GM23248 (cell line): Measurements from ENCODE around the gene TPST1. TPM values are rescaled to one million over a fixed set of nuclear protein-coding genes. Genes with fewer than 3 reads are reported as not detected.

ENCODE experiments used
- DNase-seq: peaks from one replicate; pipeline ENCODE4 v3.0.0-alpha.2; 2015
- H2AFZ ChIP-seq: fragments of 200-600 bp; sonication (generic); 2 replicates; pipeline ENCODE4 v1.6.1; 2016; ENCODE audit warnings: antibody characterized with exemption
- H3F3A ChIP-seq: fragments of 200-600 bp; sonication (generic); 2 replicates; pipeline ENCODE4 v1.6.1; 2016; ENCODE audit warnings: mild to moderate bottlenecking, antibody characterized with exemption, mixed run types; ENCODE audit not compliant: insufficient read depth
- H3K27ac ChIP-seq: fragments of 200-600 bp; sonication (generic); 2 replicates; pipeline ENCODE4 v1.5.1; 2016; ENCODE audit warnings: mild to moderate bottlenecking
- H3K27me3 ChIP-seq: fragments of 200-600 bp; sonication (generic); replicated peaks from 2 replicates; pipeline ENCODE4 v1.6.1; 2016; ENCODE audit warnings: mild to moderate bottlenecking; ENCODE audit not compliant: insufficient read depth
- H3K36me3 ChIP-seq: fragments of 200-600 bp; sonication (generic); 2 replicates; pipeline ENCODE4 v1.6.1; 2016; ENCODE audit warnings: low read depth, mild to moderate bottlenecking
- H3K4me1 ChIP-seq: fragments of 200-600 bp; sonication (generic); 2 replicates; pipeline ENCODE4 v1.6.1; 2016; ENCODE audit warnings: mild to moderate bottlenecking; ENCODE audit not compliant: insufficient read depth
- H3K4me2 ChIP-seq: fragments of 200-600 bp; sonication (generic); one replicate; pipeline ENCODE4 v1.6.1; 2016; ENCODE audit warnings: mild to moderate bottlenecking; ENCODE audit not compliant: unreplicated experiment
- H3K4me3 ChIP-seq: fragments of 200-600 bp; sonication (generic); 2 replicates; pipeline ENCODE4 v1.5.1; 2016; ENCODE audit warnings: mild to moderate bottlenecking
- H3K79me2 ChIP-seq: fragments of 200-600 bp; sonication (generic); 2 replicates; pipeline ENCODE4 v1.6.1; 2016; ENCODE audit warnings: mild to moderate bottlenecking; ENCODE audit not compliant: insufficient read depth
- H3K9ac ChIP-seq: fragments of 200-600 bp; sonication (generic); 2 replicates; pipeline ENCODE4 v1.6.1; 2016; ENCODE audit warnings: mild to moderate bottlenecking
- H3K9me2 ChIP-seq: fragments of 200-600 bp; sonication (generic); 2 replicates; pipeline ENCODE4 v1.6.1; 2016; ENCODE audit warnings: mixed run types, mild to moderate bottlenecking, moderate library complexity; ENCODE audit not compliant: insufficient read depth
- H3K9me3 ChIP-seq: fragments of 200-600 bp; sonication (generic); one replicate; pipeline ENCODE4 v1.6.1; 2017; ENCODE audit warnings: low read depth
- H4K20me1 ChIP-seq: fragments of 200-600 bp; sonication (generic); 2 replicates; pipeline ENCODE4 v1.6.0; 2016; ENCODE audit not compliant: insufficient read depth
- EZH2 ChIP-seq: fragments of 200-600 bp; sonication (generic); IDR thresholded peaks from 2 replicates; pipeline ENCODE4 v1.6.1; 2018; ENCODE audit warnings: antibody characterized with exemption, mild to moderate bottlenecking; ENCODE audit not compliant: insufficient read depth, poor library complexity, severe bottlenecking
- EZH2phosphoT487 ChIP-seq: fragments of 200-600 bp; sonication (generic); IDR thresholded peaks from 2 replicates; pipeline ENCODE4 v1.6.1; 2018; ENCODE audit warnings: antibody characterized with exemption, moderate library complexity, mild to moderate bottlenecking, low read depth; ENCODE audit not compliant: insufficient read depth
- WGBS, 2 experiments: methylation state at CpG; one replicate each; pipeline ENCODE4 v1.1.6; 2015 to 2017; ENCODE audit warnings: low lambda C conversion rate in 2 of 2, low coverage in 1 of 2; ENCODE audit errors: missing lambda C conversion rate in 2 of 2; 5-methylcytosine and 5-hydroxymethylcytosine counted together
- in situ Hi-C: fragments of 300-500 bp; cut with MboI; formaldehyde crosslinking; loops from 2 replicates; pipeline ENCODE4 v1.15.0; 2020
- polyA plus RNA-seq: library from polyadenylated mRNA; unstranded; fragments of >200 nt; fragmentation: Nextera tagmentation; extraction: Ambion mirVana; gene quantifications from 2 replicates; pipeline ENCODE4 v1.2.1, GENCODE V29; 2016
- total RNA-seq: library from RNA; depleted of rRNA; stranded (reverse); fragments of >200 nt; shearing (Covaris generic); gene quantifications from 2 replicates; pipeline ENCODE4 v1.2.3, GENCODE V29; 2014

TPST1 gene
- total and polyA plus RNA-seq, 2 experiments from 2014 or later, result 54.1 to 57.0 TPM

- 95% methylated on average over 2 of the region's 2 CpGs for WGBS, 2 experiments
- Histone ChIP-seq H2AFZ (no peak overlapping the region), H3K27ac (no peak overlapping the region), H3K4me2 (no peak overlapping the region), H3K9me2 (no peaks in the 10 kb centered on the region), H3K4me1 (peaks cover 9% of the 10 kb centered on the region), H3K9me3 (no peaks in the 10 kb centered on the region), H3K27me3 (no peaks in the 10 kb centered on the region), H3K79me2 (peaks cover 97% of the 10 kb centered on the region), H3K36me3 (peaks cover 10% of the 10 kb centered on the region; the same call in 1 of the 2 replicates), H3K9ac (no peak overlapping the region), H4K20me1 (no peaks in the 10 kb centered on the region), H3K4me3 (no peak overlapping the region), H3F3A (peaks cover 11% of the 10 kb centered on the region; the same call in 1 of the 2 replicates)
- DNase-seq, result no peak
- in situ Hi-C loops, result no loop called here
- TF ChIP-seq EZH2phosphoT487 (no peak), EZH2 (no peak)
Measured at GRCh38 chr7:66245008-66245407, 39.9 kb downstream of the TPST1 start.

- 54 to 55% methylated on average over 2 of the region's 2 CpGs for WGBS, 2 experiments
- Histone ChIP-seq H3K9me2 (no peaks in the 10 kb centered on the region), H4K20me1 (no peaks in the 10 kb centered on the region), H3K36me3 (0 out of 2 replicates have a peak, but pooled peaks cover under 1% of the 10 kb centered on the region), H3K9ac (no peak overlapping the region), H2AFZ (no peak overlapping the region), H3K4me1 (peaks cover 26% of the 10 kb centered on the region), H3K9me3 (no peaks in the 10 kb centered on the region), H3K27ac (no peak overlapping the region), H3F3A (peaks cover 19% of the 10 kb centered on the region; the same call in 1 of the 2 replicates), H3K79me2 (peaks cover 97% of the 10 kb centered on the region), H3K27me3 (no peaks in the 10 kb centered on the region), H3K4me2 (no peak overlapping the region), H3K4me3 (no peak overlapping the region)
- TF ChIP-seq EZH2 (no peak), EZH2phosphoT487 (no peak)
- in situ Hi-C loops, result no loop called here
- peak; percentile 49 for DNase-seq
Measured at GRCh38 chr7:66246554-66247171, 41.5 kb downstream of the TPST1 start.

GRCh38 chr7:66247380-66248078 lies 42.4 kb downstream of the TPST1 start:
- no peaks in the 10 kb centered on the region for H3K27me3 ChIP-seq
- peaks cover 98% of the 10 kb centered on the region for H3K79me2 ChIP-seq
- no peak overlapping the region for H3K9ac ChIP-seq
- H2AFZ ChIP-seq, result no peak overlapping the region
- no peaks in the 10 kb centered on the region for H3K9me3 ChIP-seq
- no peak for DNase-seq
- no peaks in the 10 kb centered on the region for H3K36me3 ChIP-seq
- H3K4me3 ChIP-seq, result no peak overlapping the region
- no peak overlapping the region for H3K27ac ChIP-seq
- H4K20me1 ChIP-seq, result no peaks in the 10 kb centered on the region
- WGBS, 2 experiments, result 93 to 94% methylated on average over 4 of the region's 4 CpGs
- H3K9me2 ChIP-seq, result no peaks in the 10 kb centered on the region
- no peak overlapping the region for H3K4me2 ChIP-seq
- no peak for TF ChIP-seq EZH2phosphoT487
- no peak for TF ChIP-seq EZH2
- H3F3A ChIP-seq, result peaks cover 19% of the 10 kb centered on the region; the same call in 1 of the 2 replicates
- H3K4me1 ChIP-seq, result peaks cover 26% of the 10 kb centered on the region
- in situ Hi-C loops, result no loop called here

DNA sequence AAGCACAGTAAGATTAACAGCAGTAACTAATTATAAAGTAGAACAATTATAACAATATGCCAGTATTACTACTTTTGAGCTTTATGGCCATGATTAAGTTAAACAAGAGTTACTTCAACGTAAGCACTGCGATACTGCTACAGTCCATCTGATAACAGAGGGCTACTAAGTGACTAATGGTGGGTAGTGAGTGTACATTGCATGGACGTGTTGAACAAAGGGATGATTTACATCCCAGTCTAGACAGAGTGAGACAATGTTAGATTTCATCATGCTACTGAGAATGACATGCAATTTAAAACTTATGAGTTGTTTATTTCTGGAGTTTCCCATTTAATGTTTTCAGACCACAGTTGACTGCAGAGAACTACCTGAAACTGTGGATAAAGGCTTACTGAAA lies 45.6 kb downstream of the TPST1 start:
- no peaks in the 10 kb centered on the region for H3K27me3 ChIP-seq
- H3K9ac ChIP-seq, result 0 out of 2 replicates have a peak overlapping the region, but pooled peaks have one; percentile 2
- H4K20me1 ChIP-seq, result no peaks in the 10 kb centered on the region
- no peaks in the 10 kb centered on the region for H3K9me2 ChIP-seq
- H3F3A ChIP-seq, result peaks cover 27% of the 10 kb centered on the region
- H3K4me3 ChIP-seq, result no peak overlapping the region
- 2 to 3% methylated on average over 3 of the region's 3 CpGs for WGBS, 2 experiments
- no peaks in the 10 kb centered on the region for H3K36me3 ChIP-seq
- peaks cover 90% of the 10 kb centered on the region for H3K79me2 ChIP-seq
- TF ChIP-seq EZH2phosphoT487, result 0 out of 2 replicates have a peak, but pooled peaks have one; percentile 32
- TF ChIP-seq EZH2, result no peak
- no peak overlapping the region for H2AFZ ChIP-seq
- peaks cover 37% of the 10 kb centered on the region for H3K4me1 ChIP-seq
- in situ Hi-C loops, result no loop called here
- peak; percentile 89 for DNase-seq
- H3K4me2 ChIP-seq, result peak overlapping the region; percentile 31
- H3K27ac ChIP-seq, result peak overlapping the region; percentile 66
- H3K9me3 ChIP-seq, result no peaks in the 10 kb centered on the region
